Neuronal stem cell (in vitro differentiated cells): ENCODE data around the gene BCL11B.

Experiments
- DNase-seq: peaks from one replicate; pipeline ENCODE4 v3.0.0-alpha.2; 2013; ENCODE audit warnings: low spot score
- H2AFZ ChIP-seq: one replicate; pipeline ENCODE4 v1.6.1; 2013; ENCODE audit warnings: mild to moderate bottlenecking, low read length, inconsistent platforms
- H2AK5ac ChIP-seq: 2 replicates; pipeline ENCODE4 v1.6.1; 2013; ENCODE audit warnings: low read depth, mild to moderate bottlenecking, inconsistent platforms, low read length, moderate library complexity, mixed read lengths
- H2BK120ac ChIP-seq: 2 replicates; pipeline ENCODE4 v1.6.1; 2013; ENCODE audit warnings: low read depth, mild to moderate bottlenecking, inconsistent platforms, low read length, moderate library complexity, mixed read lengths
- H2BK12ac ChIP-seq: one replicate; pipeline ENCODE4 v1.6.1; 2013; ENCODE audit warnings: low read length, inconsistent platforms
- H2BK15ac ChIP-seq: 2 replicates; pipeline ENCODE4 v1.6.1; 2013; ENCODE audit warnings: mild to moderate bottlenecking, low read length, inconsistent platforms, mixed read lengths
- H2BK5ac ChIP-seq: one replicate; pipeline ENCODE4 v1.6.1; 2013; ENCODE audit warnings: inconsistent platforms, mild to moderate bottlenecking, low read length, moderate library complexity
- H3K14ac ChIP-seq: one replicate; pipeline ENCODE4 v1.6.1; 2013; ENCODE audit warnings: low read length, inconsistent platforms
- H3K18ac ChIP-seq: 2 replicates; pipeline ENCODE4 v1.6.1; 2013; ENCODE audit warnings: low read length, inconsistent platforms
- H3K23ac ChIP-seq: 2 replicates; pipeline ENCODE4 v1.6.1; 2013; ENCODE audit warnings: low read depth, mild to moderate bottlenecking, mixed read lengths, low read length, inconsistent platforms; ENCODE audit not compliant: poor library complexity
- H3K27ac ChIP-seq: replicated peaks from 3 replicates; pipeline ENCODE4 v1.5.1; 2013; ENCODE audit warnings: low read length, inconsistent platforms
- H3K27me3 ChIP-seq, 3 experiments: 2 replicates each; pipeline ENCODE4 v1.6.1; 2013; ENCODE audit warnings: low read length in 3 of 3, mild to moderate bottlenecking in 2 of 3, inconsistent platforms in 1 of 3, low read depth in 1 of 3, mixed read lengths in 1 of 3, moderate library complexity in 1 of 3; ENCODE audit not compliant: control insufficient read depth in 3 of 3, insufficient read depth in 3 of 3
- H3K36me3 ChIP-seq, 2 donors: replicated peaks in 1 of 2; 2 replicates each; pipeline ENCODE4 v1.6.1; 2013; ENCODE audit warnings: low read length in 2 of 2; ENCODE audit not compliant: control insufficient read depth in 2 of 2, insufficient read depth in 2 of 2
- H3K4ac ChIP-seq: 2 replicates; pipeline ENCODE4 v1.6.1; 2013; ENCODE audit warnings: inconsistent platforms, mild to moderate bottlenecking, low read length, moderate library complexity
- H3K4me1 ChIP-seq, 2 donors: 1 replicate in 1 of 2; 2 replicates in 1 of 2; pipeline ENCODE4 v1.6.1; 2013; ENCODE audit warnings: low read length in 2 of 2, low read depth in 1 of 2; ENCODE audit not compliant: control insufficient read depth in 2 of 2, insufficient read depth in 1 of 2
- H3K4me2 ChIP-seq: one replicate; pipeline ENCODE4 v1.6.1; 2013; ENCODE audit warnings: mild to moderate bottlenecking, low read length, inconsistent platforms; ENCODE audit not compliant: insufficient read depth, poor library complexity, severe bottlenecking
- H3K4me3 ChIP-seq, 2 donors: 2 replicates each; pipeline ENCODE4 v1.5.1; 2013; ENCODE audit warnings: low read length in 2 of 2, mild to moderate bottlenecking in 2 of 2, inconsistent platforms in 1 of 2, moderate library complexity in 1 of 2
- H3K79me1 ChIP-seq: one replicate; pipeline ENCODE4 v1.6.1; 2013; ENCODE audit warnings: low read depth, mild to moderate bottlenecking, inconsistent platforms, low read length, moderate library complexity
- H3K9ac ChIP-seq: one replicate; pipeline ENCODE4 v1.6.1; 2013; ENCODE audit warnings: mild to moderate bottlenecking, low read depth, low read length, inconsistent platforms; ENCODE audit not compliant: poor library complexity
- H3K9me3 ChIP-seq, 2 donors: replicated peaks in 1 of 2; 2 replicates each; pipeline versions ENCODE3 to v1.6.1; 2013; ENCODE audit warnings: low read length in 2 of 2, mild to moderate bottlenecking in 2 of 2, inconsistent platforms in 1 of 2, low read depth in 1 of 2, mixed read lengths in 1 of 2, moderate library complexity in 1 of 2; ENCODE audit not compliant: control insufficient read depth in 2 of 2, insufficient read depth in 1 of 2
- H4K8ac ChIP-seq: one replicate; pipeline ENCODE4 v1.6.1; 2013; ENCODE audit warnings: low read depth, mild to moderate bottlenecking, inconsistent platforms, low read length, moderate library complexity
- H4K91ac ChIP-seq: one replicate; pipeline ENCODE4 v1.6.1; 2013; ENCODE audit warnings: low read length, low read depth, mild to moderate bottlenecking, inconsistent platforms; ENCODE audit not compliant: poor library complexity
- WGBS, 2 donors: extraction: QIAGEN DNeasy Blood & Tissue Kit; methylation state at CpG; one replicate each; pipeline ENCODE4 v1.1.7; 2013; ENCODE audit warnings: missing lambda C conversion rate in 2 of 2, mixed read lengths in 1 of 2; ENCODE audit not compliant: insufficient read length in 2 of 2, insufficient replicate concordance in 1 of 2; ENCODE audit errors: extremely low coverage in 2 of 2; 5-methylcytosine and 5-hydroxymethylcytosine counted together

The BCL11B gene

GRCh38 chr14:99258341-99258861, 13.6 kb downstream of the BCL11B start:
- no peak overlapping the region for H3K23ac ChIP-seq
- no peaks in the 10 kb centered on the region for H3K79me1 ChIP-seq
- no peak overlapping the region for H2BK5ac ChIP-seq
- H3K4ac ChIP-seq: no peak overlapping the region
- H4K91ac ChIP-seq: no peak overlapping the region
- no peak for DNase-seq
- WGBS, 2 donors: no CpG with 5 or more reads among the region's 8 CpGs
- H3K36me3 ChIP-seq: no peaks in the 10 kb centered on the region
- H2AFZ ChIP-seq: no peak overlapping the region
- no peaks in the 10 kb centered on the region for H3K9me3 ChIP-seq
- H3K27ac ChIP-seq: no peak overlapping the region
- peaks cover 0 to 9% of the 10 kb centered on the region in 2 donors for H3K4me1 ChIP-seq
- no peak overlapping the region for H2BK12ac ChIP-seq
- no peak overlapping the region for H3K9ac ChIP-seq
- H3K18ac ChIP-seq: no peak overlapping the region
- no peak overlapping the region for H2AK5ac ChIP-seq
- no peak overlapping the region for H2BK120ac ChIP-seq
- peaks cover 0 to 100% (median 5%) of the 10 kb centered on the region in 3 experiments for H3K27me3 ChIP-seq
- no peak overlapping the region for H4K8ac ChIP-seq
- H3K14ac ChIP-seq: no peak overlapping the region
- H3K4me3 ChIP-seq: no peak overlapping the region
- no peak overlapping the region for H2BK15ac ChIP-seq
- no peak overlapping the region for H3K4me2 ChIP-seq

GRCh38 chr14:99257673-99258221, 14.2 kb downstream of the BCL11B start:
- peak overlapping the region; percentile 16 for H3K18ac ChIP-seq
- H4K91ac ChIP-seq: no peak overlapping the region
- H2BK5ac ChIP-seq: no peak overlapping the region
- H3K4me1 ChIP-seq: peaks cover 0 to 5% of the 10 kb centered on the region in 2 donors
- no peaks in the 10 kb centered on the region for H3K9me3 ChIP-seq
- H2BK15ac ChIP-seq: peak overlapping the region; percentile 34
- no peak overlapping the region for H3K4me2 ChIP-seq
- H3K27ac ChIP-seq: no peak overlapping the region
- peak overlapping the region; percentile 36 for H2AK5ac ChIP-seq
- no peak overlapping the region for H3K4ac ChIP-seq
- no CpG with 5 or more reads among the region's 16 CpGs for WGBS, 2 donors
- no peak overlapping the region for H2BK12ac ChIP-seq
- H3K9ac ChIP-seq: no peak overlapping the region
- peaks cover 0 to 100% (median 5%) of the 10 kb centered on the region in 3 experiments for H3K27me3 ChIP-seq
- no peak overlapping the region for H2BK120ac ChIP-seq
- no peak overlapping the region for H3K4me3 ChIP-seq
- no peak for DNase-seq
- H2AFZ ChIP-seq: no peak overlapping the region
- H3K36me3 ChIP-seq: no peaks in the 10 kb centered on the region
- H3K79me1 ChIP-seq: no peaks in the 10 kb centered on the region
- H3K14ac ChIP-seq: no peak overlapping the region
- H3K23ac ChIP-seq: no peak overlapping the region
- H4K8ac ChIP-seq: no peak overlapping the region

GRCh38 chr14:99257122-99257672, 14.8 kb downstream of the BCL11B start:
- Histone ChIP-seq H4K91ac (no peak overlapping the region), H3K4me3 (no peak overlapping the region), H3K4me1 (peaks cover 0 to 3% of the 10 kb centered on the region in 2 donors), H2BK120ac (no peak overlapping the region), H3K14ac (peak overlapping the region; percentile 60), H3K36me3 (no peaks in the 10 kb centered on the region), H3K79me1 (no peaks in the 10 kb centered on the region), H3K4me2 (no peak overlapping the region), H2BK12ac (no peak overlapping the region), H3K9ac (no peak overlapping the region), H3K27me3 (peaks cover 0 to 100% (median 2%) of the 10 kb centered on the region in 3 experiments), H3K18ac (peak overlapping the region; percentile 39), H4K8ac (no peak overlapping the region), H2AK5ac (peak overlapping the region; percentile 57), H3K23ac (no peak overlapping the region), H3K9me3 (no peaks in the 10 kb centered on the region), H2BK15ac (peak overlapping the region; percentile 34), H2AFZ (no peak overlapping the region), H3K27ac (no peak overlapping the region), H3K4ac (no peak overlapping the region), H2BK5ac (no peak overlapping the region)
- no CpG with 5 or more reads among the region's 14 CpGs for WGBS, 2 donors
- DNase-seq: no peak

- H2BK15ac ChIP-seq: no peak overlapping the region
- peaks cover 0 to 95% (median 2%) of the 10 kb centered on the region in 3 experiments for H3K27me3 ChIP-seq
- H3K4ac ChIP-seq: no peak overlapping the region
- no peak for DNase-seq
- no peaks in the 10 kb centered on the region for H3K9me3 ChIP-seq
- H3K27ac ChIP-seq: no peak overlapping the region
- H2BK120ac ChIP-seq: no peak overlapping the region
- no peak overlapping the region for H2AK5ac ChIP-seq
- H3K4me1 ChIP-seq: peaks cover 0 to 1% of the 10 kb centered on the region in 2 donors
- no peak overlapping the region for H3K9ac ChIP-seq
- no peak overlapping the region for H2AFZ ChIP-seq
- no CpG with 5 or more reads among the region's 5 CpGs for WGBS, 2 donors
- H3K18ac ChIP-seq: no peak overlapping the region
- no peak overlapping the region for H3K4me3 ChIP-seq
- H3K23ac ChIP-seq: no peak overlapping the region
- no peak overlapping the region for H4K8ac ChIP-seq
- H3K14ac ChIP-seq: no peak overlapping the region
- no peaks in the 10 kb centered on the region for H3K79me1 ChIP-seq
- no peak overlapping the region for H2BK5ac ChIP-seq
- no peak overlapping the region for H2BK12ac ChIP-seq
- H3K36me3 ChIP-seq: no peaks in the 10 kb centered on the region
- no peak overlapping the region for H4K91ac ChIP-seq
- H3K4me2 ChIP-seq: no peak overlapping the region
Observed at GRCh38 chr14:99256483-99256874, 15.5 kb downstream of the BCL11B start.
